Bronchial epithelial cell (primary cell): Measurements from ENCODE around the gene TBXA2R. TPM values are rescaled to one million over a fixed set of nuclear protein-coding genes. Genes with fewer than 3 reads are reported as not detected.

Source experiments
- DNase-seq: peaks from one replicate; pipeline ENCODE4 v3.0.0-alpha.2; 2010; ENCODE audit warnings: low read depth
- FAIRE-seq: peaks from 2 replicates; lab custom pipeline; 2011; peaks lifted over from hg19 to GRCh38; lab: Jason Lieb, UNC
- H3K27me3 ChIP-seq: 2 replicates; pipeline ENCODE4 v1.5.1; 2011; ENCODE audit warnings: low read length; ENCODE audit not compliant: control insufficient read depth, insufficient read depth
- H3K36me3 ChIP-seq: 2 replicates; pipeline ENCODE4 v1.5.1; 2011; ENCODE audit warnings: low read length; ENCODE audit not compliant: control insufficient read depth, insufficient read depth
- H3K4me3 ChIP-seq: 2 replicates; pipeline ENCODE4 v1.5.1; 2011; ENCODE audit warnings: mild to moderate bottlenecking, low read depth, low read length, control low read depth
- CTCF ChIP-seq: IDR thresholded peaks from 2 replicates; pipeline ENCODE4 v1.5.1; 2011; ENCODE audit warnings: mild to moderate bottlenecking, moderate library complexity, low read length, control low read depth, inconsistent platforms; ENCODE audit not compliant: insufficient read depth, severe bottlenecking
- total RNA-seq: library from RNA; depleted of rRNA; stranded (reverse); fragments of >200 nt; gene quantifications from 2 replicates; pipeline ENCODE4 v1.2.1, GENCODE V29; 2014

The TBXA2R gene
- total RNA-seq, 1 donor from 2014 or later: not detected

GRCh38 chr19:3603121-3603811, 3.4 kb downstream of the TBXA2R start:
- no peak for TF ChIP-seq CTCF
- no peak overlapping the region for H3K4me3 ChIP-seq
- FAIRE-seq (no peak), DNase-seq (no peak)
- H3K36me3 ChIP-seq: no peaks in the 10 kb centered on the region
- H3K27me3 ChIP-seq: no peaks in the 10 kb centered on the region

- no peak for TF ChIP-seq CTCF
- DNase-seq: no peak
- no peaks in the 10 kb centered on the region for H3K36me3 ChIP-seq
- no peak overlapping the region for H3K4me3 ChIP-seq
- no peaks in the 10 kb centered on the region for H3K27me3 ChIP-seq
- no peak for FAIRE-seq
These were observed 5.7 kb downstream of the TBXA2R start for GRCh38 chr19:3601021-3601420.

DNA sequence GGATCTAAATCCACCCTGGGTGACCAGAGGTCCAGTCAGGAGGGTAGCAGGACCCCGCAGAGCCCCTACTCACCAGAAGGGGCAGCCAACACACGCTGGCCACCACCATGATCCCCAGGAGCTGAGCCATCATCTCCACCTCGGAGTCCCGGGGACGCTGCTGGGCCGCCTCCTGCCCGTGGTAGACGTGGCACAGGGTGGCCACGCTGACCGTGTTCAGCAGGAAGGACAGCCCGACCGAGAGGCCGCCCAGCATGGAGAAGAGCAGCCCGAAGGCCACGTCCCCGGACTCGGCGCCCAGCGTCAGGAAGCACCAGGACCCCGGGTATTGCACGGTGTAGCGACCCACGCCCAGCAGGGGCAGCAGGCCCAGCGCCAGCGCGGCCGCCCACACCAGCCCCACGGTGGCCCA, 6.9 kb downstream of the TBXA2R start:
- Histone ChIP-seq H3K4me3 (no peak overlapping the region), H3K36me3 (no peaks in the 10 kb centered on the region), H3K27me3 (no peaks in the 10 kb centered on the region)
- FAIRE-seq (no peak), DNase-seq (no peak)
- TF ChIP-seq CTCF: no peak

- Histone ChIP-seq H3K36me3 (no peaks in the 10 kb centered on the region), H3K4me3 (no peak overlapping the region), H3K27me3 (peaks cover 1% of the 10 kb centered on the region)
- no peak for TF ChIP-seq CTCF
- DNase-seq: no peak
- no peak for FAIRE-seq
These were observed 11.1 kb downstream of the TBXA2R start for GRCh38 chr19:3595521-3596061.

GRCh38 chr19:3593156-3593555, 13.5 kb downstream of the TBXA2R start:
- TF ChIP-seq CTCF: no peak
- DNase-seq (no peak), FAIRE-seq (no peak)
- Histone ChIP-seq H3K4me3 (no peak overlapping the region), H3K27me3 (peaks cover 1% of the 10 kb centered on the region), H3K36me3 (no peaks in the 10 kb centered on the region)
